ENCODE data around the gene MRGPRD.

DNA sequence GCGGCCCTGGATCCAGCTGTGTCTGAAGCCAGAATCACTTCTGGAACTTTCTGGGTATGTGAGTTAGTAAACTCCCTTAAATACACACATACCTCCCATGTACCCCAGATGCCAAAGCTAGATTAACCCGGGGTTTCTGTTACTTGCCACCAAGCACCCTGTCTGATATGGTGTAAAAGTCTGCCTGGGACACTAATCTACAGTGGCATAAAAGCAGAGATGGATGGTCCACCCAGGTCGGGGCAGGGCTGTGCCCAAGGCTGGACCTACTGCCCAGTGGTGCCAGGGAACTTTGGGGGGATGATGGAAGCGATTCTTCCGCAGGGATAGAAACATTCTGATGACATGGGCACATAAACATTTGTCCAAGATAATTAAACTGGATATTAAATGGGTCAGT is 19.6 kb upstream of the MRGPRD start:
- TF ChIP-seq CTCF (conservative IDR thresholded peaks at IDR 0.05), result no peak
- TF ChIP-seq ZFX (IDR thresholded peaks at IDR 0.05), result no peak
